Myocyte (in vitro differentiated cells): ENCODE results near the gene VWA5A. TPM values are rescaled to one million over a fixed set of nuclear protein-coding genes. Genes with fewer than 3 reads are reported as not detected.
"Not testable (repeated sequence)": the region's sequence is repeated elsewhere in the genome, so short reads cannot be mapped to it uniquely, and the experiment has no call there.

Experiments
- DNase-seq: peaks from one replicate; pipeline ENCODE4 v3.0.0-alpha.2; 2012; ENCODE audit warnings: low read depth
- total RNA-seq: library from RNA; depleted of rRNA; stranded (reverse); fragments of >200 nt; gene quantifications from 2 replicates; pipeline ENCODE4 v1.2.3, GENCODE V29; 2014

VWA5A gene
- total RNA-seq, 1 donor from 2014 or later = 44.1 TPM

DNA sequence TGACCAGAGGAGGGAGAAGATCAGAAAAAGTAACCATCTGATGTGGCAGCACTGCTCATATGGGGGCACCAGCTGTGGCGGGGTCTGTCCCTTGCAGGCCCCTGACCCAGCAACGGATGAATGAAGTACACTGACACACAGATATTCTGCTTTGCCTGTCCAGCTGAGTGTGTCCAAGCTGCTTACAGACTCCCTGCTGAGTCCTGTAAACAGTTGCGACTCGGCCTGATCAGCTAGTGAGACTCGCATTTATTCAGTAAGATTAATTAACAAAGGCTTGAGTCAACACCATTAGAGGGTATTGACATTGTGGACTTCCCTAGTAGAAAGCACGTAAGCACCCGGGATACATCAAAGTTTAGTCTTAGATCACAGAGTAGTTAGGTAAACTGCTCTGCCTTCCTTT is 52.6 kb downstream of the VWA5A start:
- no peak for DNase-seq

DNA sequence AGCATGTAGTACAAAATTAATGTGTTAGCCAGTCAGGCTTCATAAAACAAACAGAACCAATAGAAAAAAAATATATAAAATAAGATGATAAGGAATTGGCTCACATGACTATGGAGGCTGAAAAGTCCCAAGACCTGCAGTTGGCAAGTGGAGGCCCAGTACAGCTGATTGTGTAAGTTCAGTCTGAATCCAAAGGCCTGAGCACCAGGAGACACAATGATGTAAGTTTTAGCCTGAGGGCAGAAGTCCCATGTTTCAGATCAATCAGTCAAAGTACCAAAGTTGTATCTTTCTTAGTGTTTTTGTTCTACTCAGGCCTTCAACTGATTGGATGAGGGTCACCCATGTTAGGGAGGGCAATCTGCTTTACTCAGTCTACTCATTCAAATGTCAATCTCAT is 53.5 kb downstream of the VWA5A start:
- DNase-seq = no peak

DNA sequence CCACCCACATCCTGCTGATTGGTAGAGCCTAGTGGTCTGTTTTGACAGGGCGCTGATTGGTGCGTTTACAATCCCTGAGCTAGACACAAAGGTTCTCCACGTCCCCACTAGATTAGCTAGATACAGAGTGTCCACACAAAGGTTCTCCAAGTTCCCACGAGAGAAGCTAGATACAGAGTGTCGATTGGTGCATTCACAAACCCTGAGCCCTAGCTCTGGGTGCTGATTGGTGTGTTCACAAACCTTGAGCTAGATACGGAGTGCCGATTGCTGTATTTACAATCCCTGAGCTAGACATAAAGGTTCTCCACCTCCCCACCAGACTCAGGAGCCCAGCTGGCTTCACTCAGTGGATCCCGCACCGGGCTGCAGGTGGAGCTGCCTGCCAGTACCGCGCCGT is 55.1 kb downstream of the VWA5A start:
- not testable (repeated sequence) for DNase-seq

DNA sequence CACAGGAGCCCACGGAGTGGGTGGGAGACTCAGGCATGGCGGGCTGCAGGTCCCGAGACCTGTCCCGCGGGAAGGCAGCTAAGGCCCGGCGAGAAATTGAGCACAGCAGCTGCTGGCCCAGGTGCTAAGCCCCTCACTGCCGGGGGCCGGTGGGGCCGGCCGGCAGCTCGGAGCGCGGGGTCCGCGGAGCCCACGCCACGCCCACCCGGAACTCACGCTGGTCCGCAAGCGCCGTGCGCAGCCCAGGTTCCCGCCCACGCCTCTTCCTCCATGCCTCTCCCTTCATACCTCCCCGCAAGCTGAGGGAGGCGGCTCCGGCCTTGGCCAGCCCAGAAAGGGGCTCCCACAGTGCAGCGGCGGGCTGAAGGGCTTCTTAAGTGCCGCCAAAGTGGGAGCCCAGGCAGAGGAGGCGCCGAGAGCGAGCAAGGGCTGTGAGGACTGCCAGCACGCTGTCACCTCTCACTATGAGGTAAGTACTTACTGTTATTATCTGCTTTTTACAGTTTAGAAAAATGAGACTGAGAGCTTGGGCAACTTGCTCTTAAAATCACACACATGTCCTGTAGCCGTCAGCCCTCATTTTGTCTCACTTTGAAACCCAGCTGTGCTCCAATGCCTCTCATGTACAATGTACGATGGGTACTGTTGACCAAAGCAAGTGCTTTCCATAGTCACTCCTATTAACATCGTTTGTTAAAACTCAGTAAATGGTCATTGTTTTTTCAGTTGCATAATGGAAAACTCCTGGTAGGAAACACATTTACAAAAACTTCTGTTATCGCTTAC is 55.7 kb downstream of the VWA5A start:
- DNase-seq = no peak

DNA sequence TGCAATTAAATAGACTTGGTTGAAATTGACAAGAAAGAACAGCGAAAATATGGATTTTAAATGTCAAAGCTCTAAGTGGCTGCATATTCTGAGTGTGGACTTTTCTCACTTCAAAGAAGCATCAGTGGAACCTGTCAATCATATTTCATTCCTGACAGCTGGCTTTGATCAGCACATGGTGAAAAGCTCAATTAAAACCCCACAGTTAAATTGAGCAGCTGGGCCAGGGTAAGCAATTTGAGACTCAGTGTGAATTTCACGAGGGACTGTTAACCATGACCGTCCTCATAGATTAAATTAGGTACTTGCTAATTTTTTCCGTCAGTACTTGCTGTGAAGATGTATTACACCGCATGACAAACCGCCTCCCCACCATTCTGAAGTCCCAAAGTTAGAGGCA is 56.9 kb downstream of the VWA5A start:
- DNase-seq = peak; percentile 52

DNA sequence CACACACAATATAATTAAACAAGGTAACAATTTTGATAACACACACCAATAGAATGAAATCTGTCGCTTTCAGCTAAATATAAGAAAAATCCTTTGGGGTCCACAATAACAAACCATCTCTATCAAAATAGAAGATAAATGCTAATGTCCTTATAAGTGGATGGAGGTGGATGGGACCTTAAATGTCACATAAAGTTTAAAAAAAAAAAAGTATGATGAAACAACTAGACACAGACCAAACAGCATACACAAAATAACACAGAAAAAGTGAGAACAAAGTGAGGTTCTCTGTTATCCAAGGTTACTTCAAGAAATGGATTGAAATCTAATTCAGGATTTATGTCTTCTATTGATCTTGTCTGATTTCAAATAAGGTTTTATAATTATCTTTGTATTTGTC is 57.3 kb downstream of the VWA5A start:
- no peak for DNase-seq

DNA sequence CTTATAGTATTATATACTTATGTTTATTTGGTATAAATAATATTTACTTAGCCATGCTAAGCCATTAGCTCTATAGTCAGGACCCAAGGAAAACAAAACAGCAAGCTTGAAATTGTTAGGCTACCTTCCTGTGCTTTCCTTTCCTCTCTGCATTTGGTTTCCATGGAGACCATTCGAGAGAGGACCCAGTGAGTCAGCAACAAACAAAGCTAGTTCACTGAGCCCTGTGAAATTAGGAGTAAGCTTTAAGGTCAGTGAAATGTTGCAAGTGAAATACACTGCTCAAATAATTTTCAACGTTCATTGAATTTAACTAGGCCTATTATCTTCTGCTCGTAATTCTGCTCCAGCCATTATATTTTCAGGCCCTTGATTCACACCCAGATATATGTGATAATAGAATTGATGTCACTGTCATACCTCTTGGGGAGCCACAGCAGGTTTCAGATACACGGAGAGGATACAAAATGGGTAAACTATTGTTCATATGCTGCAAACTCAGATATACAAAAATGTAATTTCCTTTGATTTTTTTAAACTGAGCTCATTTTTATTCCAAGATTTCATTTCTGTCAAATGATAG is 58.8 kb downstream of the VWA5A start:
- DNase-seq = peak; percentile 66

DNA sequence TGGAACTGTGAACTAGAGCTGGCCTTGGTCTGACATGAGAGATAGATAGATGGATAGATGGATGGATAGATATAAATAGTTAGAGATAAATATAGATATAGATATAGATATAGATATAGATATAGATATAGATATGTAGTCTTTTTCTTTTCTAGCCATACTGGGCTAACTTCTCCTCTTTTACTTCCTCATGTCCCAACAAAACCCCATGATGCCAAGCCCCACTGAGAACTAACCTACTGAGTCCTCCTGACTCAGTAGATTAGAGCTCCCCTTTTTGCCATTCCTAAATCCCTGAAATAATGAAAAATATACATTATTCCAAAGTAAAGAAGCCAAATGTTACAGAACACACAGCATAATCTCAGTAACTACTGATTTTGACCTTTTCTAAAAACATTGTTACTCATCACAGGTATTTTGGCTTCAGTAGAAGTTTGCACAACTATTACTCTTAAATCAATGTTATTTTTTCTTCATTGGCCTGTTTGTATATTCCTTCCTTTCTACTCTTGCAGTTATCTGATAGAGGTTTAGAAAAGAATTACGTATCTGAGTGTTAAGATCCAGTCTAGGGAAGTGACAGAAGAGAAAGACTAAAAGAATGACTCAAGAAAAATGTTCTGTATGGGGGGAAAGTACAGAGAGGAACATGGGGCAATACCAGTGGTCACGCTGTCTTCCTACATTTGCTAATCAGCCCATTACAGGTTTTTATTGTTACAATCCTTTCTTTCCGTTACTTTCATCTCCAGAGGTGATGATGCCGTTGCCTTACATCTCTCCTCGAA is 61.9 kb downstream of the VWA5A start:
- DNase-seq = no peak

DNA sequence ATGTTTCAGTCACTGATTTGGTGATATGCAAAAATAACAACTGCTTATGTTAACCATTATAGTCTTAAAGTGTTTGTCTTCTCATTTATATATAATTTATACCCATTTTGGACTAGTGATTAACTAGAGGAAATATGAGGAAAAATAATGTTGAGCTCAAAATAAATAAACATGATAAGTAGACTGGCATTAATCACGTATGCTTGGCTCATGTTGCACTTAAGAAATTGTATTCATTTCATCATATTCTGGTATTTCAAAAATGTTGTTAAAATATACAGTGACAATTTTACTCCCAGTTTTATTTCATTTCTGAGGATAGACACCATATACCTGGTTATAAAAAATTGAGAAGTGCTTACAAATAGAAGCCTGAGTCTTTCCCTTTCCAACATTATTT is 64.1 kb downstream of the VWA5A start:
- no peak for DNase-seq

DNA sequence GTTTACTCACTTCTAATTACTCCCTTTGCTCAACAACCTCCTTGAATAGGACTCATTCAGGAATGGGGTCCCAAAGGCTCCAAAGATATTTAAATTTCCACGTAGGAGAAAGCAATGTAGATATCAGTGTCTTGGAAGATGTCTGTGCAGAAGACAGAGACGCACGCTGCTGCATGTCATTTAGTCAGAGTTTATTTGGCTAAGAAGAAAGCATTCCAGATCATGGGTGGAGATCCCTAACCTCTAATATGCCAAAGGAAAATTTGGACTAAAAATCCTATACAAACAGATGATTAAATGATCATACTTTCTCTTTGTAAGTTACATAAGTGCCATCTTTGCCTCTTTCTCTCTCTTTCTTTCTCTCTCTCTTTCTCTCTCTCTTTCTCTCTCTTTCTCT is 67.8 kb downstream of the VWA5A start, which contains the start of gene OR10D3:
TSS of gene OR10D3 (plus strand) at position 278 of the 400 bp plus-strand sequence. CDS start 1,925 bp downstream, outside the sequence.
- DNase-seq = no peak

DNA sequence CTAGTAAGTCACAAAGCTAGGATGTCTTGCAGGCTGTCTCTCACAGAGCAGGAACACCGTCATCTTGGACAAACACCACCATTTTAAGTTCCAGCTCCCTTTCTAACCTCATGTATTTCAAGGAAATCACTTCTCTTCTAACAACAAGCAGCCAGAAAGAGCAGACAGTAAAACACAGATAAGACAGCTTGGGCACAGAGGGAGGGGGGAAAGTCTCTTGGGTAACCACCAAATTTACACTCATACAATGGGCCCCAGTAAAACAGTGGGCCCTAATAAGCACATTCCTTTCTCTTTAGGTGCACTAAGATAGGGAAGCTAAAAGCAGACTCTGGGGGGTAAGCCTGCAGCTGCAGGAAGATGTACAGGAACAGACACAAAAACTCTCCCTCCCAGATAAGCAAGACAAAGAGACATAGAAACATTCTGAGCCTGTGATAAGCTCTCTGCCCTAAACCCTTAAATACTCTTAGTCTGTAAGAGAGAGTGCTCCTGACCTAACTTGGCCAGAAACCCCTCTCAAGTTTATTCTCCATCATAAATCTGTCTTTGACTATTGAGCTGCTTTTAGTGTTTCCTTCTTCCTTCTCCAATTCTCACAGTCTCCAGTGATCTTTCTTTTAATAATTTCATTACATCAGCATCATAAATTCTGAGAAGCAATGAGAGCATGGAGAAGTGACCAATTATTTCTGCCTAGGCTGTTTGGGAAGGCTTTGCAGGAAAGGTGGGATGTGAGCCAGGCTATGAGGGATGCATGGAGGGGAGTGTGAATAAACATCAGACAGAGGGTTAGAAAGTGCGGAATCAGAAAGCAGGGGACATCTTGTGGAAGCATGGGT is 75.3 kb downstream of the VWA5A start:
- no peak for DNase-seq

DNA sequence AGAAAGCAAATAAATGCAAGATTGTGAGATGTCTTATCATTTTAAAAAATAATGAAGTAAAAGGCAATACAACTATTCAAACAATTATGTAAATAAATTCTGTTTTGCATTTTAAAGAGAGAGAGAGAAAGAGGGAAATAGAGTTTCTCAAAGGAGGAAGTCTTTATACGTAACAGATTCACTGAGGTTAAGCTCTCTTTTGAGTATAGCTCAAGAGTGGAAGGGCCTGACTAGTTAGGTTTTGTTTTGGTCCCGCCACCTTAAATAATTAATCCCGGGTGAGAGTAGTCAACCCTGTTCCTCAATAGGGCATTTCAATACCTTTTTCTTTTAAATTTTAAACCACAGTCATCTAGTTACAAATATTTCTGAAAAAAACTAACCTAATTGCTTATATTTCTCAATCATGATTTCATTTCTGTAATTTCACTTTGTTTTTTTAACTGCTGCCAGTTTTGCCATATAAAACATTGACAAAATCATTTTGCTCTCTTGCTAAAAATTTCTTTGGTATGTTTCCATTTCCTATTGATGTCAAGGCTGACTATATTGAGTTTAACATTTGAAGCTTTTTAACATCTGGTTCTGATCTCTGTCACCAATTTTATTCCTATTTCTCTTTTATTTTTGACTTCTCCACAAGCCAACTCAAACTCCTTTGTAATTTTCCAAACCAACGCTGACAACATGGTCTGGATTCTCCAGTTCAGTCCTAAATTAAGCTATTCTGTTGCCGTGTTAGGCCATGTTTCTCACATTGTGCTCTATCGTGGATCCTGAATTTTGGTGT is 78.2 kb downstream of the VWA5A start:
- DNase-seq = no peak

DNA sequence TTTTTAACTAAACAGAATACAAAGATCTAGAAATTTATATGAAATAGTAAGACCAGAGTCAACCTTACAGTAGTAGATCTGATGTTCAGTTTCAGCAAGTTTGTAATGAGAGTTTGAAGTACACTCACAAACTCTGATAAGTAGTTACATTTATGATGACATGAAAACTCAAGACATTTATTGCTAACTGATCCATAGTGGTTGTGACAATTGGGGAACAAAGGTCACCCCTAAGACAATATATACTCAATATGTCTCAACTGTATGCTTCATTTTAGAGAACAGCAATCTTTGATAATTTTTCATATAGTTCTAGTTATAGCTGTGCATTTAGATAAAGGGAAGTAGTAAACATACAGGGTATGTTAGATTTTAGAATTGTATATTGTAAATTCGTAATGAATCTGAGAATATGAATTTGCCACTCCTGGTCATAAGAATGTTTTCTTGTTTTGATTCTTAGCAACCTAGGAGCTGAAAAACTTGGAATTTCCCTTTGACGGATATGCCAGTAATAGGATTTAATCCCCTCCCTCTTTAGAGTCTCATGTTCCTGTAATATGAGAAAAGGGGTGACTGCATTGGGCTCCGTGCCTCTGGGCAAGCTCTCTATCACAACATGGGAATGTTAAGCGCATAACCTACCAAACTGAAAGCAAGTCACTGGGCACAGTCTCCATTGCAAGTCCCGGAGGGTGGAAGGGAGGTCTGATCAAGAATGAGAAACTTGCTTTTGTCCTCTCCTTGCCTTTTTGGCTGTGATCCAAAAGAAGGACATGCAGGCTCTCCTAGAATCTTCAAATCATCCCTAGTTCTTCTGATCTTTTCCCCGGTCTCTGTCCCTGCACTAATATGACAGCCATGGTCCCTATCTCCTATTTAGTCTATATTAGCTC is 79.3 kb downstream of the VWA5A start:
- peak; percentile 47 for DNase-seq

DNA sequence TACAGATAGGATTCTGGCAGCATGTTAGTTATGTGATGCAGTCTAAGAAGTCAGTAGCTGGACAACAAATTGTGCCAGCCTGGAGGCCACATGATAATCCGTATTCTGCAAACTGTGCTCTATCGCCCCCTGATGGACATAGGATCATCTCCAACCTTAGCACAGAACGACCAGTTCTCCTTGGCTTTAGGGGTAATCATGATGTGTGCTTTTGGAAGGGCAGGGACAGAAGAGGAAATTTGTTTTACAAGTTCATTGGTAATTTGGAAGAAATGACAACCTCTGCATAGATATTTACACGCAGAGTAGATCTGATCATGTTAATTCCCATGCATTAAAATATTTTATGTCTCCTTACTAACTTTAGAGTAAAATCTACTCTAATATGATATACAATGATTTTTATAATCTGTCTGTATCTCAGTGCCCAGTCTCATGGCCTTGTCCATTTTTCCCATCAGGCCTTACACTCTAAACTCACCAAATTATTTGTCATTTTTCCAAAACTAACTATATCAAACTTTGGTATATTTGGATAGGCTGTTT is 80.0 kb downstream of the VWA5A start:
- DNase-seq = peak; percentile 77

Other genes with a start within 250 kb of the VWA5A start
- gene TMEM225, start 229.8 kb upstream of the VWA5A start, total RNA-seq = not detected in 2 replicates
- not detected in 2 replicates for gene OR8D4, start 213.3 kb upstream of the VWA5A start, total RNA-seq
- gene OR4D5, start 175.8 kb upstream of the VWA5A start, total RNA-seq = not detected in 2 replicates
- gene OR6T1, start 171.6 kb upstream of the VWA5A start, total RNA-seq = not detected in 2 replicates
- gene OR10S1, start 137.7 kb upstream of the VWA5A start, total RNA-seq = not detected in 2 replicates
- not detected in 2 replicates for gene OR10G6, start 120.3 kb upstream of the VWA5A start, total RNA-seq
- not detected in 2 replicates for gene OR10G4, start 102.5 kb upstream of the VWA5A start, total RNA-seq
- not detected in 2 replicates for gene OR10G9, start 92.4 kb upstream of the VWA5A start, total RNA-seq
- gene OR10G8, start 88.7 kb upstream of the VWA5A start, total RNA-seq = not detected in 2 replicates
- not detected in 2 replicates for gene OR10G7, start 74.1 kb upstream of the VWA5A start, total RNA-seq
- not detected in 2 replicates for gene OR10D3, start 67.9 kb downstream of the VWA5A start, total RNA-seq
- gene OR8G1, start 125.6 kb downstream of the VWA5A start, total RNA-seq = not detected in 2 replicates
- not detected in 2 replicates for gene OR8G5, start 140.9 kb downstream of the VWA5A start, total RNA-seq
- not detected in 2 replicates for gene OR8D1, start 198.5 kb downstream of the VWA5A start, total RNA-seq
- gene OR8D2, start 204.7 kb downstream of the VWA5A start, total RNA-seq = not detected in 2 replicates